Keratinocyte (primary cell): ENCODE measurements around the gene SLC25A36. TPM values are rescaled to one million over a fixed set of nuclear protein-coding genes. Genes with fewer than 3 reads are reported as not detected.
"Not testable (repeated sequence)": the region's sequence is repeated elsewhere in the genome, so short reads cannot be mapped to it uniquely, and the experiment has no call there.

Experiments used
- DNase-seq: peaks from one replicate; pipeline ENCODE4 v3.0.0-alpha.2; 2011; ENCODE audit warnings: low read depth, missing footprints, low spot score
- FAIRE-seq: peaks from 2 replicates; lab custom pipeline; 2011; peaks lifted over from hg19 to GRCh38; lab: Jason Lieb, UNC
- H2AFZ ChIP-seq: 2 replicates; pipeline ENCODE4 v1.6.0; 2012; ENCODE audit warnings: low read length, control low read depth, inconsistent platforms; ENCODE audit not compliant: control insufficient read depth
- H3K27ac ChIP-seq: 2 replicates; pipeline ENCODE4 v1.5.1; 2011; ENCODE audit warnings: low read length; ENCODE audit not compliant: control insufficient read depth, insufficient read depth
- H3K27me3 ChIP-seq: 3 replicates; pipeline ENCODE4 v1.6.0; 2011; ENCODE audit warnings: low read length; ENCODE audit not compliant: control insufficient read depth, insufficient read depth; ENCODE audit errors: extremely low read depth
- H3K36me3 ChIP-seq, 2 experiments: 2 replicates in 1 of 2; 3 replicates in 1 of 2; pipeline ENCODE4 v1.5.1; 2011; ENCODE audit warnings: low read length in 2 of 2, mild to moderate bottlenecking in 1 of 2; ENCODE audit not compliant: control insufficient read depth in 2 of 2, insufficient read depth in 2 of 2; ENCODE audit errors: extremely low read depth in 1 of 2
- H3K4me1 ChIP-seq: 3 replicates; pipeline ENCODE4 v1.5.1; 2011; ENCODE audit warnings: low read length; ENCODE audit not compliant: control insufficient read depth, insufficient read depth; ENCODE audit errors: extremely low read depth
- H3K4me2 ChIP-seq: 3 replicates; pipeline ENCODE4 v1.6.0; 2011; ENCODE audit warnings: low read depth, low read length; ENCODE audit not compliant: control insufficient read depth, insufficient read depth; ENCODE audit errors: extremely low read depth
- H3K4me3 ChIP-seq, 3 experiments: fragments of 200-600 bp in 1 of 3; sonication (generic) in 1 of 3; 2 replicates in 2 of 3; 3 replicates in 1 of 3; pipeline ENCODE4 v1.5.1; 2011 to 2016; ENCODE audit warnings: low read length in 3 of 3, mild to moderate bottlenecking in 3 of 3, control low read depth in 2 of 3, inconsistent platforms in 1 of 3, low read depth in 1 of 3, mixed read lengths in 1 of 3, mixed run types in 1 of 3, moderate library complexity in 1 of 3; ENCODE audit not compliant: control insufficient read depth in 2 of 3, insufficient read depth in 2 of 3; ENCODE audit errors: extremely low read depth in 1 of 3
- H3K79me2 ChIP-seq: 2 replicates; pipeline ENCODE4 v1.6.0; 2012; ENCODE audit warnings: low read length; ENCODE audit not compliant: control insufficient read depth, insufficient read depth
- H3K9ac ChIP-seq: 3 replicates; pipeline ENCODE4 v1.6.0; 2011; ENCODE audit warnings: low read length; ENCODE audit not compliant: control insufficient read depth, insufficient read depth; ENCODE audit errors: extremely low read depth
- H3K9me1 ChIP-seq: 3 replicates; pipeline ENCODE4 v1.6.0; 2011; ENCODE audit warnings: low read length; ENCODE audit not compliant: control insufficient read depth, insufficient read depth; ENCODE audit errors: extremely low read depth
- H3K9me3 ChIP-seq: 2 replicates; pipeline ENCODE4 v1.5.1; 2012; ENCODE audit warnings: low read depth, low read length; ENCODE audit not compliant: control insufficient read depth
- H4K20me1 ChIP-seq: 3 replicates; pipeline ENCODE4 v1.6.0; 2011; ENCODE audit warnings: low read length; ENCODE audit not compliant: control insufficient read depth, insufficient read depth; ENCODE audit errors: extremely low read depth
- EZH2 ChIP-seq: IDR thresholded peaks from one replicate; pipeline ENCODE4 v1.6.1; 2012; ENCODE audit warnings: inconsistent platforms, mild to moderate bottlenecking, low read length, moderate library complexity
- dilution Hi-C: fragments of 300-500 bp; cut with MboI; formaldehyde crosslinking; loops from one replicate; pipeline ENCODE4 v1.7.0; 2020; ENCODE audit warnings: low sequenced_read_pairs; ENCODE audit not compliant: extremely low pct_ligation_motif_present
- polyA plus RNA-seq, 5 experiments: library from polyadenylated mRNA; depleted of rRNA in 3 of 5; stranded (reverse) in 3 of 5; stranded (forward) in 1 of 5; unstranded in 1 of 5; fragments of >200 nt; gene quantifications; 1 replicate in 1 of 5; 2 replicates in 3 of 5; 3 replicates in 1 of 5; pipeline versions ENCODE4 v1.2.1 to v1.2.3, GENCODE V29; 2011 to 2012; ENCODE audit warnings: missing spikeins in 2 of 5, low read depth in 1 of 5, low replicate concordance in 1 of 5
- TF ChIP-seq, protein P1 (sequence below), 3 experiments: IDR thresholded peaks in 1 of 3; conservative IDR thresholded peaks in 1 of 3; optimal IDR thresholded peaks in 1 of 3; 2 replicates in 2 of 3; 3 replicates in 1 of 3; pipeline versions ENCODE3 to v1.5.1; 2011; ENCODE audit warnings: low read length in 3 of 3, mild to moderate bottlenecking in 3 of 3, moderate library complexity in 2 of 3, control low read depth in 1 of 3, inconsistent platforms in 1 of 3; ENCODE audit not compliant: insufficient read depth in 2 of 3; ENCODE audit errors: extremely low read depth in 1 of 3

The SLC25A36 gene
- polyA plus RNA-seq, 1 donor (not counting 4 experiments of a cell fraction or from before 2014, with no cell fraction given): 69.2 TPM

DNA sequence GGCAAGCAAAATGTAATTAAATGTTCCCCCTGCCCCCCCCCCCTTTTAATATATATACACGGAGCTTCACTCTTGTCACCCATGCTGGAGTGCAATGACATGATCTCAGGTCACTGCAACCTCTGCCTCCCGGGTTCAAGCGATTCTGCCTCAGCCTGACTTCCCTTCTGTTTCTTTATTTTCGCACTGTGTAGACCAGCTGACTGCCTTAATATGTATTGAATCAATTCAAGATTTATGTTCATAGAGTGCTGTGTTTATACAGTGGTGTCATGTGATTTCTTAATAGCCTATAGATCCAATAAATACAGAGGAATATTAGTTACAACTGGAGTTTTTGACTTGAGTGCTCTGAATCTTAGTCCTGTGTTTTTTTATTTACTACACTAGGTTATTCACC lies 39.0 kb downstream of the SLC25A36 start:
- no peak overlapping the region for H3K4me3 ChIP-seq
- H3K27me3 ChIP-seq: no peaks in the 10 kb centered on the region
- H3K9me1 ChIP-seq: no peaks in the 10 kb centered on the region
- no peak for TF ChIP-seq EZH2
- TF ChIP-seq, protein P1, sequence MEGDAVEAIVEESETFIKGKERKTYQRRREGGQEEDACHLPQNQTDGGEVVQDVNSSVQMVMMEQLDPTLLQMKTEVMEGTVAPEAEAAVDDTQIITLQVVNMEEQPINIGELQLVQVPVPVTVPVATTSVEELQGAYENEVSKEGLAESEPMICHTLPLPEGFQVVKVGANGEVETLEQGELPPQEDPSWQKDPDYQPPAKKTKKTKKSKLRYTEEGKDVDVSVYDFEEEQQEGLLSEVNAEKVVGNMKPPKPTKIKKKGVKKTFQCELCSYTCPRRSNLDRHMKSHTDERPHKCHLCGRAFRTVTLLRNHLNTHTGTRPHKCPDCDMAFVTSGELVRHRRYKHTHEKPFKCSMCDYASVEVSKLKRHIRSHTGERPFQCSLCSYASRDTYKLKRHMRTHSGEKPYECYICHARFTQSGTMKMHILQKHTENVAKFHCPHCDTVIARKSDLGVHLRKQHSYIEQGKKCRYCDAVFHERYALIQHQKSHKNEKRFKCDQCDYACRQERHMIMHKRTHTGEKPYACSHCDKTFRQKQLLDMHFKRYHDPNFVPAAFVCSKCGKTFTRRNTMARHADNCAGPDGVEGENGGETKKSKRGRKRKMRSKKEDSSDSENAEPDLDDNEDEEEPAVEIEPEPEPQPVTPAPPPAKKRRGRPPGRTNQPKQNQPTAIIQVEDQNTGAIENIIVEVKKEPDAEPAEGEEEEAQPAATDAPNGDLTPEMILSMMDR (optimal IDR thresholded peaks at IDR 0.05 in 1 of 3, IDR thresholded peaks at IDR 0.05 in 1 of 3, conservative IDR thresholded peaks at IDR 0.05 in 1 of 3; ENCODE audit: extremely low read depth in 1 of 3, insufficient read depth in 2 of 3, low read length in 3 of 3): no peak
- no peaks in the 10 kb centered on the region for H3K4me1 ChIP-seq
- no peak overlapping the region for H3K9ac ChIP-seq
- H4K20me1 ChIP-seq: no peaks in the 10 kb centered on the region
- dilution Hi-C loops: no loop called here
- DNase-seq: no peak
- no peak overlapping the region for H2AFZ ChIP-seq
- no peaks in the 10 kb centered on the region for H3K9me3 ChIP-seq
- no peak overlapping the region for H3K4me2 ChIP-seq
- H3K79me2 ChIP-seq: no peaks in the 10 kb centered on the region
- FAIRE-seq: no peak
- peaks cover 3 to 4% of the 10 kb centered on the region in 2 experiments for H3K36me3 ChIP-seq
- no peak overlapping the region for H3K27ac ChIP-seq

DNA sequence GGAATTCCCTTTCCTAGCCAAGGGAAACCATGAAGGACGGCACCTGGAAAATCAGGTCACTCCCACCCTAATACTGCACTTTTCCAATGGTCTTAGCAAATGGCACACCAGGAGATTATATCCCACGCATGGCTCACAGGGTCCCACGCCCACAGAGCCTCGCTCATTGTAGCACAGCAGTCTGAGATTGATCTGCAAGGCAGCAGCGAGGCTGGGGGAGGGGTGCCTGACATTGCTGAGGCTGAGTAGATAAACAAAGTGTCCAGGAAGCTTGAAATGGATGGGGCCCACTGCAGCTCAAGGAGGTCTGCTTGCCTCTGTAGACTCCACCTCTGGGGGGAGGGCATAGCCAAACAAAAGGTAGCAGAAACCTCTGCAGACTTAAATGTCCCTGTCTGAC lies 46.2 kb downstream of the SLC25A36 start:
- DNase-seq, FAIRE-seq, H3K9me1 ChIP-seq, H3K79me2 ChIP-seq, H3K36me3 ChIP-seq, H3K9me3 ChIP-seq, dilution Hi-C loops, H3K27me3 ChIP-seq, H3K9ac ChIP-seq, H4K20me1 ChIP-seq, H3K4me1 ChIP-seq, H3K4me3 ChIP-seq, H3K4me2 ChIP-seq, H2AFZ ChIP-seq, H3K27ac ChIP-seq: not testable (repeated sequence)

DNA sequence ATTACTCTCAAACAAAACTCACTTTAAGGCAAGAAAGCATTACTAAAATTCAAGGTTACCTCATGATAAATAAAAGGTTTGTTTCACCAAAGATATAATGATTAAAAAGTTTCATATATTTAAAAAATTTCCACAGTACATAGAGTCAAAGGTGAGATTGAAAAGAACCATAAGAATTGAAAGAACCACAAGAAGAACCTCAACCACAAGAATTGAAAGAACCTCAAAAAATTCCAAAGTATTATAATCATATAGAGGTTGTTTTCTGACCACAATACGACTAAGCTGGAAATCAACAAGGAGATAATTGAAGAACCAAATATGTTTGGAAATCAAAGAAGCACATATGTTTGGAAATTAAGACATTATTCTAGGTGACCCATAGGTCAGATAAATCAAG lies 52.7 kb downstream of the SLC25A36 start:
- Histone ChIP-seq H3K79me2 (no peaks in the 10 kb centered on the region), H2AFZ (no peak overlapping the region), H3K36me3 (no peaks in the 10 kb centered on the region), H3K9me3 (no peaks in the 10 kb centered on the region), H3K9ac (no peak overlapping the region), H3K27ac (no peak overlapping the region), H3K4me2 (no peak overlapping the region), H4K20me1 (no peaks in the 10 kb centered on the region), H3K4me1 (no peaks in the 10 kb centered on the region), H3K9me1 (no peaks in the 10 kb centered on the region), H3K4me3 (no peak overlapping the region), H3K27me3 (no peaks in the 10 kb centered on the region)
- no peak for TF ChIP-seq EZH2
- TF ChIP-seq, protein P1 (optimal IDR thresholded peaks at IDR 0.05 in 1 of 3, IDR thresholded peaks at IDR 0.05 in 1 of 3, conservative IDR thresholded peaks at IDR 0.05 in 1 of 3; ENCODE audit: extremely low read depth in 1 of 3, insufficient read depth in 2 of 3, low read length in 3 of 3): no peak
- dilution Hi-C loops: no loop called here
- DNase-seq (no peak), FAIRE-seq (no peak)

DNA sequence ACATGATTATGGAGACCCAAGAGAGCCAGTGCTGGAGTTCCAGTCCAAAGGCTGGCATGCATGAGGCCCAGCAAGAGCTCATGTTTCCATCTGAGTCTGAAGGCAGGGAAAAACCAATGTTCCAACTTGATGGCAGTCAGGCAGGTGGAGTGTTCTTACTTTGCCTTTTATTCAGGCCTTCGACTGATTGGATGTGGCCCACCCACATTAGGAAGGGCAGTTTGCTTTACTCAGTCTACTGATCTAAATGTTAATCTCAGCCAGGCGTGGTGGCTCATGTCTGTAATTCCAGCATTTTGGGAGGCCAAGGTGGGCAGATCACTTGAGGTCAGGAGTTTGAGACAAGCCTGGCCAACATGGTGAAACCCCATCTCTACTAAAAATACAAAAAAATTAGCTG lies 53.2 kb downstream of the SLC25A36 start:
- H3K9me1 ChIP-seq, H3K27me3 ChIP-seq, FAIRE-seq, H3K27ac ChIP-seq, H3K9me3 ChIP-seq, H3K36me3 ChIP-seq, H3K79me2 ChIP-seq, H4K20me1 ChIP-seq, H2AFZ ChIP-seq, H3K4me2 ChIP-seq, DNase-seq, H3K4me3 ChIP-seq, H3K4me1 ChIP-seq, H3K9ac ChIP-seq, dilution Hi-C loops: not testable (repeated sequence)
